ENCODE results near the gene PER3.
A peak's percentile ranks its signal among the peaks of the same experiment; 100 is the strongest.

Gene PER3

DNA sequence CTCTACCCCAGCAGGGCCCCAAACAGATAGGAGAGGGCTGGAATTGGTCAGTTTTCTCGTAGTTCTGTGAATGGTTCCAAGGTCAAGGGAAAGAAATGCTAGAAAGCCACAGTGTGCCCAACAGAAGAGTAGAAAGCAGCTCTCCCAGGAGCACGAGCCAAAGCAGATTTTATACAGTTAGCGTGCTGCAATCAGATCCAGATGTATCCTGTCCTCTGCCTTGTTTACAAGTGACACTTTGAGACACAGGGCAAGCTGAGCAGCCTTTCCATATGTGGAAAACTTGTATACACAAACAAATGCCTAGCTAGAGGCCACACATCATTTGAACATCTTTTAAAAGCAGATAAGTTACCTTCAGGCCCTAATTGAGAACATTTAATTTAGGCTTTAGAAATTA, 6.5 kb upstream of the PER3 start:
- no peak overlapping the region for H3K4me3 ChIP-seq (ENCODE audit: low read length)
- DNase-seq (ENCODE audit: low read depth), result no peak
- no peak for TF ChIP-seq CTCF (IDR thresholded peaks at IDR 0.05; ENCODE audit: insufficient read depth, low read depth, low read length, missing control alignments)

GRCh38 chr1:7778133-7778628, 5.9 kb upstream of the PER3 start:
- no peak overlapping the region for H3K4me3 ChIP-seq (ENCODE audit: low read length)
- no peak for DNase-seq (ENCODE audit: low read depth)
- TF ChIP-seq CTCF (IDR thresholded peaks at IDR 0.05; ENCODE audit: insufficient read depth, low read depth, low read length, missing control alignments), result no peak

GRCh38 chr1:7780976-7781375, 3.1 kb upstream of the PER3 start:
- TF ChIP-seq CTCF (IDR thresholded peaks at IDR 0.05; ENCODE audit: insufficient read depth, low read depth, low read length, missing control alignments), result no peak
- DNase-seq (ENCODE audit: low read depth), result no peak
- H3K4me3 ChIP-seq (ENCODE audit: low read length), result no peak overlapping the region

GRCh38 chr1:7781501-7781900, 2.6 kb upstream of the PER3 start:
- no peak overlapping the region for H3K4me3 ChIP-seq (ENCODE audit: low read length)
- no peak for TF ChIP-seq CTCF (IDR thresholded peaks at IDR 0.05; ENCODE audit: insufficient read depth, low read depth, low read length, missing control alignments)
- no peak for DNase-seq (ENCODE audit: low read depth)

DNA sequence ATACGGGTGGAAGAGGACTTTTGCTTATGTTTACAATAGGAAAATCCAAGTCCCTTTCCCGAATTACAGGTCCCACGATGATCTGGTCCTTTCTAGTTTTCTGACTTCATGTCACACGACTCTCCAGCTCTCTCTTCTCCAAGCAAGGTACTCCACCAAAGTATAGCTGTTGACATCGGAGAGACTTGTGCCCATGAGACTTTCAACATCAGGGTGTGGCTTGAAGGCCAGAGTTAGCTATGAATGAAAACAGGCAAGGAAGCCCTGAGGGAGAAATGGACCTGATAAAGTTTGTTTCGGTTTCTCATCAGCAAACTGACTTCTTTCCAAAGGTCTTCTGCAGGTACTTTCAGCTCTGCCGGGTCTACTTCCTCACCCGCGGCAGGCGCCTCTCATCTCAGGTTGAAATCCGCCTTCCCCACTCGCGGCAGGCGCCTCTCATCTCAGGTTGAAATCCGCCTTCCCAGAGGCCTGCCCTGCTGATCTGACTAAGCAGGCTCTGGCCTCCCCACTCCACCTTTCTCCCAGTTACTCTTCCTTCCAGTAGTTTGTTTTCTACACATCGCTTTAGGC, 2.1 kb upstream of the PER3 start:
- TF ChIP-seq CTCF (IDR thresholded peaks at IDR 0.05; ENCODE audit: insufficient read depth, low read depth, low read length, missing control alignments), result no peak
- peak; percentile 14 for DNase-seq (ENCODE audit: low read depth)
- H3K4me3 ChIP-seq (ENCODE audit: low read length), result no peak overlapping the region

DNA sequence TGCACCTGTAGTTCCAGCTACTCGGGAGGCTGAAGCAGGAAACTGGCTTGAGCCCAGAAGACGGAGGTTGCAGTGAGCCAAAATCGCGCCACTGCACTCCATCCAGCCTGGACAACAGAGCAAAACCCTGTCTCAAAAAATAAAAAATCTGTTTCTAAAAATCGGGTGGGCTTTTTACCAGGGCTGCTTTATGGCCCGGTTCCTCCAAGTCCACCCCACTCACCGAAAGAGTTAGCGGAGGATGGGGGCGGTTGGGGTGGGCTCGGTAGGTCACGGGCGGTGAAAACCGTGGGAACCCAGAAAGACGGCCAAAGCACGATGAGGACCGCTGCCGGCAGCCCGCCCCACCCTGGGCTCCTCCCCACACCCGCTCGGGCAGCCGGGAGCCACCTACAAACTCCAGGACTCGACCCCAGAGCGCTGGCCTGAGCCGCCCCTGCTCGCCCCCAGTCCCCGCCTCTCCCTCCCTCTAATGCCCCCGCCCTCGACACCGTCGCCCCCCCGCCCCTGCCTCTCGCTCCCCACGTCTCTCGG, 846 bp upstream of the PER3 start:
- peak overlapping the region; percentile 43 for H3K4me3 ChIP-seq (ENCODE audit: low read length)
- no peak for TF ChIP-seq CTCF (IDR thresholded peaks at IDR 0.05; ENCODE audit: insufficient read depth, low read depth, low read length, missing control alignments)
- peak; percentile 25 for DNase-seq (ENCODE audit: low read depth)

DNA sequence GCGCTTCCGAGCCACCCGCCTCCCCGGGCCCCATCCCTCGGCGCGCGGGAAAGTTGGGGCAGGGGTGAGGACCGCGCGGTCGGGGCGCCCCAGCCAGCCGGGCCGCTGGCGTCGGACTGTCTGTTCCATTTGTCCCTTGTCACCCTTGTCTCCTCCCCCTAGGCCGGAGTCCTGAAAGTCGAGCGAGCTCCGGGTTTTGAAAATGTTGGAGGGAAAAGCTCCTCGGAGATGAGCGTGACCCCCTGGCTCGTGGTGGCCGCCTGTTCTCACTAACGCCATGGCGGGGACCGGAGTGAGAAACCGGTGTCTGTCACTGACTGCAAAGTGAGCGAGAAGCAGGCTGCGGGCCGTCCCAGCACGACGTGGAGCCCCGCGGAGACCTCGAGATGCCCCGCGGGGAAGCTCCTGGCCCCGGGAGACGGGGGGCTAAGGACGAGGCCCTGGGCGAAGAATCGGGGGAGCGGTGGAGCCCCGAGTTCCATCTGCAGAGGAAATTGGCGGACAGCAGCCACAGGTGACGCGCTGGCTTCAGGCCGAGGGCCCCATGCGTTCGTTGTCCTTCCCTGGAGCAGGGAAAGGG, 491 bp downstream of the PER3 start:
- no peak for TF ChIP-seq CTCF (IDR thresholded peaks at IDR 0.05; ENCODE audit: insufficient read depth, low read depth, low read length, missing control alignments)
- H3K4me3 ChIP-seq (ENCODE audit: low read length), result peak overlapping the region; percentile 47
- DNase-seq (ENCODE audit: low read depth), result no peak
